Panc1 (cell line): ENCODE data around the gene TXNDC11. TPM values are rescaled to one million over a fixed set of nuclear protein-coding genes. Genes with fewer than 3 reads are reported as not detected.

Experiments
- ATAC-seq: fragments of 200-7000 bp; cut with Tn5 transposase; 2 replicates; pipeline ENCODE4 v1.9.1; 2020; ENCODE audit warnings: mild to moderate bottlenecking, moderate library complexity
- BruUV-seq: library from RNA; stranded (reverse); fragments of 400-500 nt; replicated peaks from 2 replicates; lab custom pipeline; 2021; lab: Mats Ljungman, UMichigan
- CTCF ChIA-PET: fragments of 300-600 bp; sonication (Branson Sonifier 250); formaldehyde crosslinking; loops from one replicate; lab custom pipeline; 2022; ENCODE audit warnings: antibody characterized with exemption; lab: Charles Lee
- POLR2A ChIA-PET: fragments of 300-600 bp; sonication (Branson Sonifier 250); formaldehyde crosslinking; loops from one replicate; lab custom pipeline; 2022; ENCODE audit warnings: antibody characterized with exemption; lab: Charles Lee
- DNase-seq: peaks from one replicate; pipeline ENCODE4 v3.0.0-alpha.2; 2010; ENCODE audit warnings: low read depth, low spot score
- H3K27ac ChIP-seq: 2 replicates; pipeline ENCODE4 v1.5.1; 2011; ENCODE audit warnings: mild to moderate bottlenecking, low read length, inconsistent platforms
- H3K27me3 ChIP-seq: fragments of 200-500 bp; sonication (Bioruptor generic); 2 replicates; pipeline ENCODE4 v1.6.0; 2014; ENCODE audit warnings: low read length, inconsistent platforms; ENCODE audit not compliant: control insufficient read depth, insufficient read depth
- H3K36me3 ChIP-seq: fragments of 200-500 bp; sonication (Bioruptor generic); 2 replicates; pipeline ENCODE4 v1.5.1; 2014; ENCODE audit warnings: inconsistent platforms, mild to moderate bottlenecking, low read length, moderate library complexity; ENCODE audit not compliant: control insufficient read depth, insufficient read depth
- H3K4me1 ChIP-seq: 2 replicates; pipeline ENCODE4 v1.5.1; 2011; ENCODE audit warnings: inconsistent platforms, mild to moderate bottlenecking, low read length, moderate library complexity; ENCODE audit not compliant: control insufficient read depth, insufficient read depth
- H3K4me3 ChIP-seq, 2 experiments: 2 replicates each; pipeline ENCODE4 v1.5.1; 2011 to 2012; ENCODE audit warnings: low read depth in 2 of 2, low read length in 2 of 2, mild to moderate bottlenecking in 2 of 2, inconsistent platforms in 1 of 2, moderate library complexity in 1 of 2
- H3K9me3 ChIP-seq: fragments of 200-500 bp; sonication (Bioruptor generic); 2 replicates; pipeline ENCODE4 v1.5.1; 2014; ENCODE audit warnings: low read depth, mild to moderate bottlenecking, inconsistent platforms, low read length, moderate library complexity; ENCODE audit not compliant: control insufficient read depth, insufficient read depth
- POLR2AphosphoS5 ChIP-seq: IDR thresholded peaks from 2 replicates; pipeline ENCODE4 v1.6.1; 2012; ENCODE audit warnings: mild to moderate bottlenecking, low read depth, low read length, moderate library complexity
- SIN3A ChIP-seq: IDR thresholded peaks from 2 replicates; pipeline ENCODE4 v1.6.1; 2012; ENCODE audit warnings: low read depth, mild to moderate bottlenecking, low read length, moderate library complexity, borderline replicate concordance; ENCODE audit not compliant: insufficient read depth
- TCF7L2 ChIP-seq: IDR thresholded peaks from 2 replicates; pipeline ENCODE4 v1.6.1; 2011; ENCODE audit warnings: mild to moderate bottlenecking, low read depth, low read length, inconsistent platforms
- in situ Hi-C: cut with HindIII; loops from 2 replicates; pipeline ENCODE4 v1.10.0; 2016; ENCODE audit warnings: low sequenced_read_pairs, low pct_unique_long_range_greater_than_20kb
- intact Hi-C: fragments of 100-400 bp; cut with micrococcal nuclease; formaldehyde crosslinking; loops from one replicate; pipeline ENCODE4 v1.10.0; 2022; ENCODE audit not compliant: unreplicated experiment
- total RNA-seq: library from RNA; stranded (reverse); gene quantifications from one replicate; pipeline ENCODE4 v1.2.1, GENCODE V29; 2021; ENCODE audit not compliant: unreplicated experiment
- TF ChIP-seq, protein P1 (sequence below): fragments of 450-650 bp; IDR thresholded peaks from 2 replicates; pipeline ENCODE4 v1.5.1; 2017; ENCODE audit warnings: mild to moderate bottlenecking
- TF ChIP-seq, protein P2 (sequence below), 2 experiments: IDR thresholded peaks; 2 replicates each; pipeline ENCODE4 v1.6.1; 2011 to 2012; ENCODE audit warnings: low read depth in 2 of 2, control low read depth in 1 of 2, low read length in 1 of 2, mild to moderate bottlenecking in 1 of 2, moderate library complexity in 1 of 2; ENCODE audit not compliant: insufficient read depth in 1 of 2

TXNDC11 gene
- total RNA-seq, 1 experiment from 2014 or later = 30.5 TPM

- ATAC-seq (no peak), DNase-seq (no peak)
- H3K4me1 ChIP-seq = peaks cover 11% of the 10 kb centered on the region
- H3K9me3 ChIP-seq = no peaks in the 10 kb centered on the region
- intact Hi-C loops (no loop called here), in situ Hi-C loops (no loop called here)
- CTCF ChIA-PET = no interaction called here
- no peak overlapping the region for H3K27ac ChIP-seq
- TF ChIP-seq, protein P1, sequence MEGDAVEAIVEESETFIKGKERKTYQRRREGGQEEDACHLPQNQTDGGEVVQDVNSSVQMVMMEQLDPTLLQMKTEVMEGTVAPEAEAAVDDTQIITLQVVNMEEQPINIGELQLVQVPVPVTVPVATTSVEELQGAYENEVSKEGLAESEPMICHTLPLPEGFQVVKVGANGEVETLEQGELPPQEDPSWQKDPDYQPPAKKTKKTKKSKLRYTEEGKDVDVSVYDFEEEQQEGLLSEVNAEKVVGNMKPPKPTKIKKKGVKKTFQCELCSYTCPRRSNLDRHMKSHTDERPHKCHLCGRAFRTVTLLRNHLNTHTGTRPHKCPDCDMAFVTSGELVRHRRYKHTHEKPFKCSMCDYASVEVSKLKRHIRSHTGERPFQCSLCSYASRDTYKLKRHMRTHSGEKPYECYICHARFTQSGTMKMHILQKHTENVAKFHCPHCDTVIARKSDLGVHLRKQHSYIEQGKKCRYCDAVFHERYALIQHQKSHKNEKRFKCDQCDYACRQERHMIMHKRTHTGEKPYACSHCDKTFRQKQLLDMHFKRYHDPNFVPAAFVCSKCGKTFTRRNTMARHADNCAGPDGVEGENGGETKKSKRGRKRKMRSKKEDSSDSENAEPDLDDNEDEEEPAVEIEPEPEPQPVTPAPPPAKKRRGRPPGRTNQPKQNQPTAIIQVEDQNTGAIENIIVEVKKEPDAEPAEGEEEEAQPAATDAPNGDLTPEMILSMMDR = no peak
- no peak for TF ChIP-seq SIN3A
- TF ChIP-seq, protein P2, sequence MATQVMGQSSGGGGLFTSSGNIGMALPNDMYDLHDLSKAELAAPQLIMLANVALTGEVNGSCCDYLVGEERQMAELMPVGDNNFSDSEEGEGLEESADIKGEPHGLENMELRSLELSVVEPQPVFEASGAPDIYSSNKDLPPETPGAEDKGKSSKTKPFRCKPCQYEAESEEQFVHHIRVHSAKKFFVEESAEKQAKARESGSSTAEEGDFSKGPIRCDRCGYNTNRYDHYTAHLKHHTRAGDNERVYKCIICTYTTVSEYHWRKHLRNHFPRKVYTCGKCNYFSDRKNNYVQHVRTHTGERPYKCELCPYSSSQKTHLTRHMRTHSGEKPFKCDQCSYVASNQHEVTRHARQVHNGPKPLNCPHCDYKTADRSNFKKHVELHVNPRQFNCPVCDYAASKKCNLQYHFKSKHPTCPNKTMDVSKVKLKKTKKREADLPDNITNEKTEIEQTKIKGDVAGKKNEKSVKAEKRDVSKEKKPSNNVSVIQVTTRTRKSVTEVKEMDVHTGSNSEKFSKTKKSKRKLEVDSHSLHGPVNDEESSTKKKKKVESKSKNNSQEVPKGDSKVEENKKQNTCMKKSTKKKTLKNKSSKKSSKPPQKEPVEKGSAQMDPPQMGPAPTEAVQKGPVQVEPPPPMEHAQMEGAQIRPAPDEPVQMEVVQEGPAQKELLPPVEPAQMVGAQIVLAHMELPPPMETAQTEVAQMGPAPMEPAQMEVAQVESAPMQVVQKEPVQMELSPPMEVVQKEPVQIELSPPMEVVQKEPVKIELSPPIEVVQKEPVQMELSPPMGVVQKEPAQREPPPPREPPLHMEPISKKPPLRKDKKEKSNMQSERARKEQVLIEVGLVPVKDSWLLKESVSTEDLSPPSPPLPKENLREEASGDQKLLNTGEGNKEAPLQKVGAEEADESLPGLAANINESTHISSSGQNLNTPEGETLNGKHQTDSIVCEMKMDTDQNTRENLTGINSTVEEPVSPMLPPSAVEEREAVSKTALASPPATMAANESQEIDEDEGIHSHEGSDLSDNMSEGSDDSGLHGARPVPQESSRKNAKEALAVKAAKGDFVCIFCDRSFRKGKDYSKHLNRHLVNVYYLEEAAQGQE (IDR thresholded peaks at IDR 0.05; ENCODE audit: insufficient read depth in 1 of 2, low read depth in 2 of 2, low read length in 1 of 2) = no peak
- TF ChIP-seq TCF7L2 = no peak
- no peak for TF ChIP-seq POLR2AphosphoS5
- BruUV-seq = no TSS peak
- H3K36me3 ChIP-seq = no peaks in the 10 kb centered on the region
- no peaks in the 10 kb centered on the region for H3K27me3 ChIP-seq
- POLR2A ChIA-PET = no interaction called here
- H3K4me3 ChIP-seq = no peak overlapping the region
These were observed 103.6 kb downstream of the TXNDC11 start for GRCh38 chr16:11639008-11639562.

DNA sequence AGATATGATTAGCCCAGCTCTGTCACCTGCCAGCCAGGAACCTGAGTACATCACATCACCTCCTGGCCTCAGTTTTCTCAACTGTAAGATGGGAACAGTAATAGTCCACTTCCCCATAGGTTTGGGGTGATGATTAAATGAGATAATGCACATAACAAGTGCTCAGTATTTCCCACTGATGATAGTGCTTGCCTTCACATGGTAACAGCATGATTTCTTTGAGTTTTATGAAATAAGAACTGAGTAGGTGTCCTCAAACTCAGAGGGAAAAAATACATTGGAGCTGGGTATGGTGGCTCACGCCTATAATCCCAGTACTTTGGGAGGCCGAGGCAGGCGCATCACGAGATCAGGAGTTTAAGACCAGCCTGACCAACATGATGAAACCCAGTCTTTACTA, 104.5 kb downstream of the TXNDC11 start:
- TF ChIP-seq, protein P2 (IDR thresholded peaks at IDR 0.05; ENCODE audit: insufficient read depth in 1 of 2, low read depth in 2 of 2, low read length in 1 of 2) = no peak
- TF ChIP-seq, protein P1 = no peak
- TF ChIP-seq TCF7L2 (no peak), SIN3A (no peak)
- H3K4me1 ChIP-seq = peaks cover 11% of the 10 kb centered on the region
- ChIA-PET CTCF (no interaction called here), POLR2A (interaction anchor here (0.7 kb wide), 1 partner anchor 121 kb away, joined by 3 read pairs; no protein-coding TSS in a partner anchor)
- DNase-seq = no peak
- H3K27ac ChIP-seq = no peak overlapping the region
- in situ Hi-C loops (no loop called here), intact Hi-C loops (no loop called here)
- H3K36me3 ChIP-seq = no peaks in the 10 kb centered on the region
- no TSS peak for BruUV-seq
- no peaks in the 10 kb centered on the region for H3K27me3 ChIP-seq
- H3K4me3 ChIP-seq = no peak overlapping the region
- no peak for ATAC-seq
- H3K9me3 ChIP-seq = no peaks in the 10 kb centered on the region
